Subcutaneous abdominal adipose tissue (tissue), 5 donors: ENCODE measurements around the gene ABCA7.

Experiments
- H3K27ac ChIP-seq: one replicate; pipeline ENCODE4 v1.7.0; 2013; ENCODE audit warnings: low read depth, mild to moderate bottlenecking, inconsistent platforms, low read length, moderate library complexity
- H3K27me3 ChIP-seq, 5 donors: one replicate each; pipeline ENCODE4 v1.7.0; 2013; ENCODE audit warnings: low read length in 5 of 5, inconsistent platforms in 1 of 5; ENCODE audit not compliant: control insufficient read depth in 5 of 5, insufficient read depth in 4 of 5
- H3K36me3 ChIP-seq, 5 donors: one replicate each; pipeline ENCODE4 v1.7.0; 2013; ENCODE audit warnings: low read length in 5 of 5; ENCODE audit not compliant: control insufficient read depth in 5 of 5, insufficient read depth in 5 of 5
- H3K4me1 ChIP-seq, 5 donors: one replicate each; pipeline ENCODE4 v1.7.0; 2013; ENCODE audit warnings: low read length in 5 of 5, mild to moderate bottlenecking in 3 of 5, moderate library complexity in 1 of 5; ENCODE audit not compliant: control insufficient read depth in 5 of 5, insufficient read depth in 5 of 5
- H3K4me3 ChIP-seq, 5 donors: one replicate each; pipeline ENCODE4 v1.7.0; 2013; ENCODE audit warnings: low read length in 5 of 5, low read depth in 1 of 5
- H3K9ac ChIP-seq, 5 donors: one replicate each; pipeline ENCODE4 v1.7.0; 2013; ENCODE audit warnings: low read length in 5 of 5, mild to moderate bottlenecking in 4 of 5, moderate library complexity in 3 of 5
- H3K9me3 ChIP-seq, 5 donors: one replicate each; pipeline ENCODE4 v1.7.0; 2013; ENCODE audit warnings: low read length in 5 of 5; ENCODE audit not compliant: control insufficient read depth in 5 of 5
- donor health status: healthy.
- donor health status: healthy.
- donor health status: healthy.
- donor health status: healthy.
- donor health status: healthy.

ABCA7 gene

GRCh38 chr19:1080360-1081161, 40.7 kb downstream of the ABCA7 start:
- Histone ChIP-seq H3K4me1 (peaks cover 0 to 52% (median 33%) of the 10 kb centered on the region in 5 donors), H3K27ac (no peak overlapping the region), H3K36me3 (peaks cover 0 to 43% (median 11%) of the 10 kb centered on the region in 5 donors)

GRCh38 chr19:1081301-1082164, 41.6 kb downstream of the ABCA7 start:
- Histone ChIP-seq H3K9ac (no peak overlapping the region), H3K9me3 (no peaks in the 10 kb centered on the region), H3K36me3 (peaks cover 0 to 49% (median 16%) of the 10 kb centered on the region in 5 donors), H3K4me1 (peaks cover 0 to 54% (median 39%) of the 10 kb centered on the region in 5 donors), H3K27ac (no peak overlapping the region), H3K27me3 (no peaks in the 10 kb centered on the region), H3K4me3 (no peak overlapping the region)

More at GRCh38 chr19:1080360-1081161, 40.7 kb downstream of the ABCA7 start:
- no peaks in the 10 kb centered on the region for H3K27me3 ChIP-seq
- no peak overlapping the region for H3K9ac ChIP-seq
- no peaks in the 10 kb centered on the region for H3K9me3 ChIP-seq
- H3K4me3 ChIP-seq: no peak overlapping the region

GRCh38 chr19:1082165-1082927, 42.4 kb downstream of the ABCA7 start:
- Histone ChIP-seq H3K27ac (no peak overlapping the region), H3K9me3 (no peaks in the 10 kb centered on the region), H3K4me1 (peaks cover 0 to 51% (median 38%) of the 10 kb centered on the region in 5 donors), H3K4me3 (peak overlapping the region in 4 of 5 donors; percentile 17 to 49 (median 25)), H3K36me3 (peaks cover 0 to 54% (median 20%) of the 10 kb centered on the region in 5 donors), H3K9ac (no peak overlapping the region), H3K27me3 (no peaks in the 10 kb centered on the region)

GRCh38 chr19:1082928-1083816, 43.3 kb downstream of the ABCA7 start:
- peaks cover 3 to 54% (median 43%) of the 10 kb centered on the region in 5 donors for H3K4me1 ChIP-seq
- H3K27ac ChIP-seq: no peak overlapping the region

GRCh38 chr19:1084024-1084868, 44.3 kb downstream of the ABCA7 start:
- Histone ChIP-seq H3K36me3 (peaks cover 0 to 68% (median 38%) of the 10 kb centered on the region in 5 donors), H3K27ac (no peak overlapping the region)

More at GRCh38 chr19:1082928-1083816, 43.3 kb downstream of the ABCA7 start:
- Histone ChIP-seq H3K4me3 (peak overlapping the region in 2 of 5 donors; percentile 28 to 49), H3K9ac (no peak overlapping the region), H3K9me3 (no peaks in the 10 kb centered on the region), H3K36me3 (peaks cover 0 to 58% (median 28%) of the 10 kb centered on the region in 5 donors), H3K27me3 (no peaks in the 10 kb centered on the region)

DNA sequence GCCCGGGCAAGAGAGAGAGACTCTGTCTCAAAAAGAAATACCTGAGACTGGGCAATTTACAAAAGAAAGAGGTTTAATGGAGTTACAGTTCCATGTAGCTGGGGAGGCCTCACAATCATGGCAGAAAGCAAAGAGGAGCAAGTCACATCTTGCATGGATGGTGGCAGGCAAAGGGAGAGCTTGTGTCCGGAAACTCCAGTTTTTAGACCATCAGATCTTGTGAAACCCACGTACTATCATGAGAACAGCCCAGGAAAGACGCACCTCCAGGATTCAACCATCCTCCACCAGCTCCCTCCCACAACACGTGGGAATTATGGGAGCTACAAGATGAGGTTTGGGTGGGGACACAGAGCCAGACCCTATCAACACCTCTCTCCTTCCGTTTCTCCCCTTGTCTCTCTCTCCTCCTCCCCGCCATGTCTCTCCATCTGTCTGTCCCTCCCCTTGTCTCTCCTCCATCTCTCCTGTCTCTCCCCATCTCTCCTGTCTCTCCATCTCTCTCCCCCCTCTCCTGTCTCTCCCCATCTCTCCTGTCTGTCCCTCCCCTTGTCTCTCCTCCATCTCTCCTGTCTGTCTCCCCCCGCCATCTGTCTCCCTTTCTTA, 45.2 kb downstream of the ABCA7 start:
- H3K4me1 ChIP-seq: peaks cover 3 to 69% (median 53%) of the 10 kb centered on the region in 5 donors
- H3K36me3 ChIP-seq: peaks cover 0 to 67% (median 41%) of the 10 kb centered on the region in 5 donors
- no peak overlapping the region for H3K4me3 ChIP-seq
- no peak overlapping the region for H3K27ac ChIP-seq
- H3K27me3 ChIP-seq: no peaks in the 10 kb centered on the region
- H3K9ac ChIP-seq: no peak overlapping the region
- no peaks in the 10 kb centered on the region for H3K9me3 ChIP-seq

More at GRCh38 chr19:1084024-1084868, 44.3 kb downstream of the ABCA7 start:
- H3K9me3 ChIP-seq: no peaks in the 10 kb centered on the region
- no peak overlapping the region for H3K9ac ChIP-seq
- no peak overlapping the region for H3K4me3 ChIP-seq
- H3K27me3 ChIP-seq: no peaks in the 10 kb centered on the region
- H3K4me1 ChIP-seq: peaks cover 3 to 65% (median 53%) of the 10 kb centered on the region in 5 donors

GRCh38 chr19:1085676-1086442, 46.0 kb downstream of the ABCA7 start:
- Histone ChIP-seq H3K36me3 (peaks cover 0 to 64% (median 41%) of the 10 kb centered on the region in 5 donors), H3K27ac (no peak overlapping the region)

GRCh38 chr19:1086613-1087012, 46.7 kb downstream of the ABCA7 start:
- no peak overlapping the region for H3K4me3 ChIP-seq
- H3K4me1 ChIP-seq: peaks cover 3 to 62% (median 49%) of the 10 kb centered on the region in 5 donors
- H3K27me3 ChIP-seq: no peaks in the 10 kb centered on the region
- no peaks in the 10 kb centered on the region for H3K9me3 ChIP-seq
- peaks cover 0 to 70% (median 48%) of the 10 kb centered on the region in 5 donors for H3K36me3 ChIP-seq
- H3K27ac ChIP-seq: peak overlapping the region; percentile 82
- no peak overlapping the region for H3K9ac ChIP-seq

More at GRCh38 chr19:1085676-1086442, 46.0 kb downstream of the ABCA7 start:
- Histone ChIP-seq H3K4me3 (no peak overlapping the region), H3K9ac (no peak overlapping the region), H3K9me3 (no peaks in the 10 kb centered on the region), H3K27me3 (no peaks in the 10 kb centered on the region), H3K4me1 (peaks cover 3 to 69% (median 53%) of the 10 kb centered on the region in 5 donors)
